Activated CD4-positive, alpha-beta T cell treated with anti-CD3 and anti-CD28 coated beads, Interleukin-2, amount 50 U/mL, for 4 hours (primary cell): ENCODE measurements around the gene HYAL1.
"Not testable (repeated sequence)": the region's sequence is repeated elsewhere in the genome, so short reads cannot be mapped to it uniquely, and the experiment has no call there.

Experiments
- DNase-seq, 2 experiments: peaks; one replicate each; pipeline ENCODE4 v3.0.0-alpha.2; 2020

The HYAL1 gene

GRCh38 chr3:50292159-50293078 is 11.0 kb downstream of the HYAL1 start, which contains the start of gene IFRD2:
IFRD2 (minus strand) TSS chr3:50292429; CDS start chr3:50292274, 155 bp downstream.
- DNase-seq = peak; percentile 94 to 95

GRCh38 chr3:50290161-50290641 is 13.2 kb downstream of the HYAL1 start:
- no peak for DNase-seq

- DNase-seq = no peak
Measured at GRCh38 chr3:50289130-50289529, 14.2 kb downstream of the HYAL1 start.

- no peak for DNase-seq
Measured at GRCh38 chr3:50288387-50289007, 14.9 kb downstream of the HYAL1 start.

- DNase-seq = no peak
Measured at GRCh38 chr3:50287262-50287661, 16.1 kb downstream of the HYAL1 start.

DNA sequence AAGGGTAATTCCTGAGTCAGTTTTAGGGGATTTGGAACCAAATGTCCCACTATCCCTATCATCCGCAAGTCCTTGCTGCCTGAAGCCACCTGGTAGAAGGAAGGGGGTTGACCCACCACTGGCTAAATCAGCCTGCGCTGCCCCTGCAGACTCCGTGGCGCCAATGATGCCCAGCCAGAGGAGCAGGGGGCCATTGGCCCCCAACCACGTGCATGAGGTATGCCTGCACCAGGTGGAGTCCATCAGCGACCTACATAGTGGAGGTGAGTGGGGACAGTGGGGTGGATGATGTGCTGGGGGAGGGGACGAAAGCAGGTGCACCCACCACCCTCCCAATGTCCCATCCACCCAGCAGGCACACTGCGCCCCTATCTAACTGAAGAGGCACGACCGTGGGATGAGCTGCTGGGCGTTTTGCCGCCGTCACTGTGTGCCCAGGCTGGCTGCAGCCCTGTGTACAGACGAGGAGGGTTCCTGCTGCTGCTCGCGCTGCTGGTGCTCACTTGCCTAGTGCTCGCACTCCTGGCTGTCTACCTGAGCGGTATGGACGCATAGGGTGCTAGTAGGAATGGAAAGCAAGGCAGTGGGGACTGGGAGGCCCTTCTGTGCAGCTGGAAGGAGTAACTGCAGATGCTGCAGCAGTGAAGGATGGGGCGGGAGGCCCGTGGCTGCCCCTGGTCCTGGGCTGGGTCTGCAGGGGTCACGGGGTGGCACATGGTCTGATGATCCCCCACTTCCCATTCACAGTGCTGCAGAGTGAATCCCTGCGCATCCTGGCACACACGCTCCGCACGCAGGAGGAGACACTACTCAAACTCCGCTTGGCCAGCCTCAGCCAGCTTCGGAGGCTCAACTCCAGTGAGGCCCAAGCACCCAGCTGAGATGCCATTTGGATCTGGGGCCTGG is 16.8 kb downstream of the HYAL1 start:
- DNase-seq = no peak

- DNase-seq = not testable (repeated sequence)
Measured at GRCh38 chr3:50284121-50284520, 19.3 kb downstream of the HYAL1 start.

DNA sequence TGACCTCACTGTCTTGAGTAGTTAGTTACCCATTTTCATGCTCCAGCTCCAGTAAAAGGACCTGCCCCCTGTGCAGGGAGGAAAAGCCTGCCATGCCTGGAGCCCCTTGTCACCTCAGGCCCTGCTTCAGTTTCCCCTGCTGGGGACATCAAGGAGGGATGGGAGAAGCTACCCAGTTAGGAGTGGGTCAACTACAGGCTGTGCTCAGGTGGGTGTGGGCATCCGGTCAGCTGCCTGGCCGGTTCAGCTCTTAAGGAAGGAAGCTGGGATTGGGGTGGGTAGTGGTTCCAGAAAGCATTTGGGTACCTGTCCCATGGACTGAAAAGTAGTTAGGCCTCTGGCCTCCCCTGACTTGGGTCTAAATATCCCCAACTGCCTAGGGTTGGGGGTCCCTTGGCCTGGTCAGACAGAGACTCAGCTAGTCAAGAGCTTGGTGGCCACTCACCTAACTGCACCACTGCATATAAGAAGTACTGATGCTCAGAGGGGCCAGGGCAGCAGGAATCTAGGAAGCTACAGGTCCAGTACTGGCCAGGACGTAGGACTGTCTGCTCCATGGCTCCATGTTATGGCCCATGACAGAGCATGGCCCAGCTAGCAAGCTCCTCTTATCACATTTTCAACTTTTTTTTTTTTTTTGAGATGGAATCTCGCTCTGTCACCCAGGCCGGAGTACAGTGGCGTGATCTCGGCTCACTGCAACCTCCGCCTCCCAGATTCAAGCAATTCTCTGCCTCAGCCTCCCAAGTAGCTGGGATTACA is 23.9 kb downstream of the HYAL1 start:
- no peak for DNase-seq

- no peak for DNase-seq
Measured at GRCh38 chr3:50278880-50279224, 24.5 kb downstream of the HYAL1 start, which contains the start of gene LSMEM2. LSMEM2 (plus strand) TSS chr3:50279087; CDS start chr3:50279114, 27 bp downstream.

- DNase-seq = no peak
Measured at GRCh38 chr3:50278123-50278879, 25.1 kb downstream of the HYAL1 start.

- DNase-seq = no peak
Measured at GRCh38 chr3:50276762-50277101, 26.6 kb downstream of the HYAL1 start.

DNA sequence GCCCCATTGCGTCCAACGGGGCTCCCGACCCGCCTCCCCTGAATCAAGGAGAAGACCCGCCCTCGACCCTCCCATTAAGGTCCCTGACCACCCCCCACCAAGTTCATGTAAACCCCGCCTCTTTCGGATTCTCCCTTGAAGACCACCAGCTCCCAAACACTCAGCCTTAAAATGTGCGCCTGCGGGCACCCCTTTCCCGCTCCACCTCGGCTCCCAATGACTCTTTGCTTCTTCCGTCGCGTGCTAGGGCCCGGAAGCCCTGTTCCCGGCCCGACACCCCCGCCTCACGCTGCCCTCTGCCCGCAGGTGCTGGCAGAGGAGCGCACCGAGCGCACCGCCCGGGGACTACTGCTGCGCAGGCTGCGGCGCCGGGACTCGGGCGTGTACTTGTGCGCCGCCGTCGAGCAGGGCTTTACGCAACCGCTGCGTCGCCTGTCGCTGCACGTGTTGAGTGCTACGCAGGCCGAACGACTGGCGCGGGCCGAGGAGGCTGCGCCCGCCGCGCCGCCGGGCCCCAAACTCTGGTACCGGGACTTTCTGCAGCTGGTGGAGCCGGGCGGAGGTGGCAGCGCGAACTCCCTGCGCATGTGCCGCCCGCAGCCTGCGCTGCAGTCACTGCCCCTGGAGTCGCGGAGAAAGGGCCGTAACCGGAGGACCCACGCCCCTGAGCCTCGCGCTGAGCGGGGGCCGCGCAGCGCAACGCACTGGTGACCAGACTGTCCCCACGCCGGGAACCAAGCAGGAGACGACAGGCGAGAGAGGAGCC is 27.2 kb downstream of the HYAL1 start:
- no peak for DNase-seq

DNA sequence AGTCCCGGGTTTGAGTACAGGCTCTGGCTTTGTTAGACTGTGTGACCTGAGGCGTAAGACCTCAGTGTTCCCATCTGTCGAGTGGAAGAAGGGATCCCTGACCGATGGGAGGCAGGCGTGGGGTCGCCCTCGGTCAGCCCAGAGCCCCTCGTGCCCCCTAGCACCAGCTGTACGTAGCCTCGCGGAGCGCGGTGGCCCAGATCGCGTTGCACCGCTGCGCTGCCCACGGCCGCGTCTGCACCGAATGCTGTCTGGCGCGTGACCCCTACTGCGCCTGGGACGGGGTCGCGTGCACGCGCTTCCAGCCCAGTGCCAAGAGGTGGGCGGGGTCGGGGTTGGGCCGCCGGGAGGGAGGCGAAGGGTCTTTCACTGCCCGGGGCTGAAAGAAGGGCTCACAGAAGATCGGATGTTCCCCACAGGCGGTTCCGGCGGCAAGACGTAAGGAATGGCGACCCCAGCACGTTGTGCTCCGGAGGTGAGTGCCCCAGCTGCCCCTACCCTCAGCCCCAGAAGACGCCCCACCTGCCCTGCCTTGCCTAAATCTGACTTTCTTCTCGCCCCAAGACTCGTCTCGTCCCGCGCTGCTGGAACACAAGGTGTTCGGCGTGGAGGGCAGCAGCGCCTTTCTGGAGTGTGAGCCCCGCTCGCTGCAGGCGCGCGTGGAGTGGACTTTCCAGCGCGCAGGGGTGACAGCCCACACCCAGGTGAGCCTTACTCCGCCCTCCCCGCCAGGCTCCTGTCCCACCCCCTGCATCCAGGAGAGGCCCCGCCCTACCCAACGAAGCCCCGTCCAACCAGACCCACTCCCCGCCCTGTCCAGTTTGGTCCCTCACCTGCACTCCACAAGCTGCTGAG is 28.0 kb downstream of the HYAL1 start:
- no peak for DNase-seq

- DNase-seq = peak; percentile 70 to 71
Measured at GRCh38 chr3:50274371-50275104, 28.8 kb downstream of the HYAL1 start.

DNA sequence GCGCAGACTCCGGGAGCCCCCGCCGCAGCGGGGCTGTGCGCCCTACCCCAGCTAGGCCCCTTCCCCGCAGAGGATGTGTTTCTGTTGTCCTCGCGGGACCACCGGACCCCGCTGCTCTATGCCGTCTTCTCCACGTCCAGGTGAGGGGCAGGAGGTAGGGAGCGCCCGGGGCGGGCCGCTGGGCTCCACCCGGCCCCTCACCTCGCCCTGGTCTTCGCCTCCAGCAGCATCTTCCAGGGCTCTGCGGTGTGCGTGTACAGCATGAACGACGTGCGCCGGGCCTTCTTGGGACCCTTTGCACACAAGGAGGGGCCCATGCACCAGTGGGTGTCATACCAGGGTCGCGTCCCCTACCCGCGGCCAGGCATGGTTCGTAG is 29.7 kb downstream of the HYAL1 start:
- DNase-seq = no peak

DNA sequence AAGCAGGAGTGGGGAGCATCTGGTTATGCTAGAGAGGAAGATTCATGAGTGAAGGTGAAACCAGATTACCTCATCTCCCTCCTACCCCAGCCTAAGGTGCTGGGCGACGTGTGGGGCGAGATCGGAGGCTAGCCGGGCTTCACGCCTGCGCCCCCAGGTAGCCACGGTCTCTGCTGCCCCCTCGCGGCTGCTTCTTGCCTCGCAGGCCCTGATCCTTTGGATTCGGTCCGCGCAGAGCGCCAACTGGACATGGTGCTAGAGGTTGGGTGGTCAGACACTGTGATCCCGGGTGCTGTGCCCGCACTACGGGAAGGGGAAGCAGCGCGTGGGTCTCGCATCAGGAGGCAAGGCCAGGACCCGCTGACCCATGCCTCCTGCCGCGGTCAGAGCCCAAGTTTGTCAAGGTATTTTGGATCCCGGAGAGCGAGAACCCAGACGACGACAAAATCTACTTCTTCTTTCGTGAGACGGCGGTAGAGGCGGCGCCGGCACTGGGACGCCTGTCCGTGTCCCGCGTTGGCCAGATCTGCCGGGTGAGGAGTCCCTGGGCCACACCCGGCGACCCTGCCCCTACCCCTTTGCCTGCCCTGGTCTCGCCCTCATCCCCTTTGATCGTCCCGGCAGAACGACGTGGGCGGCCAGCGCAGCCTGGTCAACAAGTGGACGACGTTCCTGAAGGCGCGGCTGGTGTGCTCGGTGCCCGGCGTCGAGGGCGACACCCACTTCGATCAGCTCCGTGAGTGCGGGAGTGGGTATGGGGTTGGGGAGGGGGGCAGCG is 30.3 kb downstream of the HYAL1 start:
- peak; percentile 84 to 86 for DNase-seq

DNA sequence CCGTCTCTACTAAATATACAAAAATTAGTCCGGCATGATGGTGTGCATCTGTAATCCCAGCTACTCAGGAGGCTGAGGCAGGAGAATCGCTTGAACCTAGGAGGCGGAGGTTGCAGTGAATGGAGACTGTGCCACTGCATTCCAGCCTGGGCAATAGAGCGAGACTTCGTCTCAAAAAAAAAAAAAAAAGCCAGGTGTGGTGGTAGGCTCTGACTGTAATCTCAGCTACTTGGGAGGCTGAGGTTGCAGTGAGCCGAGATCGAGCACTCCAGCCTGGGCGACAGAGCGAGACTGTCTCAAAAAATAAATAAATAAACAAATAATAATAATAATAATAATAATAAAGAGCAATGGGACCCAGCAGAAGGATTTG is 30.9 kb downstream of the HYAL1 start:
- DNase-seq = not testable (repeated sequence)

DNA sequence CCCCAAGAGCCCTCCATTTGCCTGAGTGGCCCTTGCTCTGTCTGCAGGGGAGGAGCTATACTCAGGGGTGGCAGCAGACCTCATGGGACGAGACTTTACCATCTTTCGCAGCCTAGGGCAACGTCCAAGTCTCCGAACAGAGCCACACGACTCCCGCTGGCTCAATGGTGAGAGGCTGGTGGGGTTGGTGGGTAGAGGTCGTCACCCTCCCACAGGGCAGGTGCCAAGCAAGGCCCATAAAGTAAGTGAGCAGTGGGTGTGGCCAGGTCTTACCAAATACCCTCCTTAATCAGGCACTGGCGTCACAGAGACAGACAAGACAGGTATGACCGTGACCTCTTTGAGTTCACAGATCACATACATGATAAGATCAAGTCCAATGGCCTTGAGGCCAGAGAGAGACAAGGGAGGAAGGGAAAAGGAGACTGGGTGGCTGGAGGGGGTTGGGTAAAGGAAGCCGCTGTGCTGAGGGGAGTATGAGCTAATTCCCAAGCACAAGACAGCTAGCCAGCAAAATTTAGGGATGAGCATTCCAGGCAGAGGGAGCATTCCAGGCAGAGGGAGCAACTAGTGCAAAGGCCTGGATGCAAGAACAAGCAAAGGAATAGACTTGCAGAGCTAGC is 31.9 kb downstream of the HYAL1 start:
- no peak for DNase-seq
